GM13976 (cell line): ENCODE results near the gene CUEDC1.

ENCODE experiments used
- DNase-seq: peaks from one replicate; pipeline ENCODE4 v3.0.0; 2012; ENCODE audit warnings: low spot score
- in situ Hi-C: fragments of 300-500 bp; cut with MboI; formaldehyde crosslinking; loops from one replicate; pipeline ENCODE4 v1.12.0; 2022; ENCODE audit warnings: low sequenced_read_pairs, mixed read lengths, inconsistent platforms; ENCODE audit not compliant: unreplicated experiment
- TF ChIP-seq, protein P1 (sequence below): IDR thresholded peaks from 2 replicates; pipeline ENCODE4 v1.5.1; 2012; ENCODE audit warnings: borderline replicate concordance, mild to moderate bottlenecking; ENCODE audit not compliant: insufficient read depth; ENCODE audit errors: extremely low read depth, missing control alignments, control extremely low read depth

The CUEDC1 gene

DNA sequence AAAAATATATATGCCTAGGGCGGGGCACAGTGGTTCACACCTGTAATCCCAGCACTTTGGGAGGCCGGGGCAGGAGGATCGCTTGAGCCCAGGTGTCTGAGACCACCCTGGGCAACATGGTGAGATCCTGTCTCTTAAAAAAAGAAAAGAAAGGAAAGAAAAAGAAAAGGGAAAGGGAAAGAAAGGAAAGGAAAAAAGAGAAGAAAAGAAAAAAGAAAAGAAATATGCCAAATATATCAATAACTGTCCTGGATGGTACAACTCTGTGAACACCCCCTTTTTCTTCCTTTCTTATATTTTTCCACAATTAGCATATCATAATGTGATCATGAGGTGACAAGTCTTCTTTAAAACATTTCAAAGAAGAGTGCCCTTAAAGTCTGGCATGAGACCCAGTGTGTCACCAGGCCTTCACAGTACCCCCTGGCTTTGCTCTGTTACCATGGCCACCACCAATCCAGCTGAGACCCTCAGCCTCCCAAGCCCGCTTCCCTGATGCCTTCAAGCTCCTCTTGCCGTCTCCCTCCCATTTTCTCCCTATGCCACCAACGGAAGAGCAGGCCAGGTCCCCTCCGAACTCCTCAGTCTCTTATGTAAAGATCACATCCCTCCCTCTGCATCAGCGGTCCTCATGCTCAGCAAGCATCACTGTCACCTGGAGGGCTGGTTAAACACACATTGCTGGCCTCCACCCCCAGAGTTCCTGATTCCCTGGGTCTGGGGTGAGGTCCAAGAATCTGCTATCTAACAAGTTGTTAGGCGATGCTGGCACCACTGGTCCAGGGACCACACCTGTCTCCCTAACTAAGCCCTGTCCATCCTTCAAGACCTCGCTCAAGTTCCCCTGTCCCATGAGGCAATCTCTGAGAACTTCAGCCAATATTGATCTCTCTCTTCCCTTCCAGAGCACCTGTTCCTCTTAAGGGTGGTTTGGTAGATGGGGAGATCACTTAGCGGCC is 44.5 kb downstream of the CUEDC1 start:
- TF ChIP-seq, protein P1, sequence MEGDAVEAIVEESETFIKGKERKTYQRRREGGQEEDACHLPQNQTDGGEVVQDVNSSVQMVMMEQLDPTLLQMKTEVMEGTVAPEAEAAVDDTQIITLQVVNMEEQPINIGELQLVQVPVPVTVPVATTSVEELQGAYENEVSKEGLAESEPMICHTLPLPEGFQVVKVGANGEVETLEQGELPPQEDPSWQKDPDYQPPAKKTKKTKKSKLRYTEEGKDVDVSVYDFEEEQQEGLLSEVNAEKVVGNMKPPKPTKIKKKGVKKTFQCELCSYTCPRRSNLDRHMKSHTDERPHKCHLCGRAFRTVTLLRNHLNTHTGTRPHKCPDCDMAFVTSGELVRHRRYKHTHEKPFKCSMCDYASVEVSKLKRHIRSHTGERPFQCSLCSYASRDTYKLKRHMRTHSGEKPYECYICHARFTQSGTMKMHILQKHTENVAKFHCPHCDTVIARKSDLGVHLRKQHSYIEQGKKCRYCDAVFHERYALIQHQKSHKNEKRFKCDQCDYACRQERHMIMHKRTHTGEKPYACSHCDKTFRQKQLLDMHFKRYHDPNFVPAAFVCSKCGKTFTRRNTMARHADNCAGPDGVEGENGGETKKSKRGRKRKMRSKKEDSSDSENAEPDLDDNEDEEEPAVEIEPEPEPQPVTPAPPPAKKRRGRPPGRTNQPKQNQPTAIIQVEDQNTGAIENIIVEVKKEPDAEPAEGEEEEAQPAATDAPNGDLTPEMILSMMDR: no peak
- no peak for DNase-seq
- in situ Hi-C loops: no loop called here

DNA sequence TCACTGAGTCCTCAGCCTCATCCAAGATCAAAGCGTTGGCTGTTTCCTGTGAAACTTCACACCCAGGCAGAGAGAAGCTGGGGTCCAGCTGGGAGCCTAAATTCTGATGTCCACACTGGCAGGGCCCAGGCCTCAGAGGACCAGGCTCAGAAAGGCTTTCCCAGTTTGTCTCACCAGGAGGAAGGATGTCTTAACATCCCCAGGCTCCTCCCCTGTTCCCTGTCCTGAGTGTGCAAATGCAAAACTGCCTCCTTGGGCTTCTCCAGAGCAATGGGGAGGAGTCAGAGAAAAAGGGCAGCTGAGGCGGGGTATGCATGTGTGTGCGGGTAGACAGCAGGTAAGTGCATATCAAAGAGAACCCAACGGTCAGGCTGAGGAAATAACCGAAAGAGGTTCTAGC is 45.7 kb downstream of the CUEDC1 start:
- in situ Hi-C loops: no loop called here
- no peak for DNase-seq
- TF ChIP-seq, protein P1: no peak

DNA sequence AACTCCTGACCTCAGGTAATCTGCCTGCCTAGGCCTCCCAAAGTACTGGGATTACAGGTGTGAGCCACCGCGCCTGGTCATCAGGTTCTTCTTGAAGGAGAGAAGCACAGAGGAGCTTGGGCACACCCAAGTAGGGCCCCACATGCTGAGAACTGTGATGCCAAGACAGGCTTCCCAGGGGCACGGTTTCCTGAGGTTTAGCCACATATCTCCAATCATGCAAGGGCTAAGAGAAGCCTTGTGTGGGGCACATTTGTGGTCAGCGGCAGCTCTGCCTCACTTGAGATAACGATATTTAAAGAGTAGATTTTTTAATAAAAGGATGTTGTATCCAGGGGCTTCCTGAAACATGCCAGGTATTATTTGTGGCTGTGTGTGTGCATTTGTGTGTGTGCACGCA is 46.9 kb downstream of the CUEDC1 start:
- TF ChIP-seq, protein P1: no peak
- DNase-seq: no peak
- in situ Hi-C loops: no loop called here

DNA sequence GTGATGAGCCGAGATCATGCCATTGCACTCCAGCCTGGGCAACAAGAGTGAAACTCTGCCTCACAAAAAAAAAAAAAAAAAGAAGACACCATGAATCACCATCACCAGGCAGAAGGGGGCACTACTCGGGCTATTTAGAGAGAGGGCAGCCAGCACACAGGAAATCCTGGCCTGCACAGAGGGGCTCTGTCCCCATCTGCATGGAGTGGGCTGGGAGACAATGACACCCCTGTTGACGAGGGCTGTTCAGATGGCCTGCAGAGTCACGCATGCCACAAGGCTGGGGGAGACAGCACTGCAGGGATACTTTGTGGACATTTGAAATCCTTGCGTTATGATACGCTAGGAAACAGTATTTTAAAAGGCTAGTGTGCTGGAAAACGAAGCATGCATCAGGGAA is 48.3 kb downstream of the CUEDC1 start:
- in situ Hi-C loops: no loop called here
- TF ChIP-seq, protein P1: no peak
- no peak for DNase-seq

DNA sequence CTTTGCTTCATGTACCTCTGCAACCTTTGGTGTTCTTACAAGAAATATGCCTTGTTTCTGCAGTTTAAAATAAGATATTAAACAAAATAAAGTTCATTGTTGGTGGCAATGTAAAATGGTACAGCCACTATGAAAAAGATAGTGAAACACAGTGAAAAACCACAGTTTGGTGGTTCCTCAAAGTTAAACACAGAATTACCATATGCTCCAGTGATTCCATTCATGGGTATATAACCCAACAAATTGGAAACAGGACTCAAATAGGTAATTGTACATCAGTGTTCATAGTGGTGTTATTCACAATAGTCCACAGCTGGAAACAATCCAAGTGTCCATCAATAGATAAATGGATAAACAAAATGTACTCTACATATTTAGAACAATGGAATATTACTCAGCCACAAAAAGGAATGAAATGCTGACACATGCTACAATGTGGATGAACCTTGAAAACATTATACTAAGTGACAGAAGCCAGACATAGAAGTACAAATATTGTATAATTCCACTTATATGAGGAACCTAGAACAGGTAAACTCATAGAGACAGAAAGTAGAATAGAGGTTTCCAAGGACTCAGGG is 49.2 kb downstream of the CUEDC1 start:
- in situ Hi-C loops: no loop called here

DNA sequence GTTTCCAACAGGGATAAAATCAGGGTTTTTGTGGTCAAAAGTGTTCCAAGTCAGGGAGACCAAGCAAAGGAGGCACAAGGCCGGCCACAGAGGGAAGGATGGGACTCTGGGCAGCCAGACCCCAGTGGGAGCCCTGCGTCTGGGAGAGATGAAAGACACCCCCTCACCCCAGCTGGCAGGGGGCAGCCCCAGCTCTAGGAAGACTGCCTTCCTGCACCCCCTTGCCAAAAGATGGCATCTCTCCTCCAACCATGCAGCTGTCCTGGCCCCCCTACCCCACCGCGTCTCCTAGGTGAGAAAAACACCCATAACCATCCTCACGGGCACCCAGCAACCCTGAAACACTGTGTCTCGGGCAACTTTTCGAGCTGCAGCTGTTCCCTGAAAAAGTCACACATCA is 51.3 kb downstream of the CUEDC1 start:
- DNase-seq: no peak
- TF ChIP-seq, protein P1: no peak
- in situ Hi-C loops: no loop called here

More for the DNA sequence above, 49.2 kb downstream of the CUEDC1 start:
- no peak for DNase-seq
- TF ChIP-seq, protein P1: no peak
